ENCODE measurements around the gene DENND11. TPM values are rescaled to one million over a fixed set of nuclear protein-coding genes. Genes with fewer than 3 reads are reported as not detected.

DENND11 gene
- polyA plus RNA-seq, 1 of the 3 experiments (the other 2 are of a cell fraction) = 5.5 TPM

- Histone ChIP-seq H3K79me2 (ENCODE audit: insufficient read depth) (peaks cover 80% of the 10 kb centered on the region), H3K9ac (peak overlapping the region; percentile 9; the same call in 1 of the 2 replicates), H4K20me1 (ENCODE audit: insufficient read depth) (peaks cover 34% of the 10 kb centered on the region), H3K9me2 (no peaks in the 10 kb centered on the region), H3F3A (replicated peaks; ENCODE audit: insufficient read depth) (peaks cover 5% of the 10 kb centered on the region), H3K27me3 (ENCODE audit: insufficient read depth) (no peaks in the 10 kb centered on the region), H3K36me3 (replicated peaks in 1 of 2; ENCODE audit: control insufficient read depth in 1 of 2, insufficient read depth in 2 of 2, low read length in 1 of 2) (no peaks in the 10 kb centered on the region), H3K4me3 (ENCODE audit: low read depth in 2 of 2, low read length in 1 of 2) (0 out of 4 replicates have a peak overlapping the region, but pooled peaks of 1 of the 2 experiments have one; percentile 18), H3K9me3 (no peaks in the 10 kb centered on the region), H3K4me1 (ENCODE audit: control insufficient read depth in 1 of 2, insufficient read depth in 2 of 2, low read depth in 1 of 2, low read length in 1 of 2) (peaks cover 16 to 18% of the 10 kb centered on the region in 2 experiments; a peak in 2 of 4 replicates), H3K27ac (ENCODE audit: low read depth in 2 of 2, low read length in 1 of 2) (peak overlapping the region in 1 of 2 experiments; percentile 33; a peak in 2 of 4 replicates), H2AFZ (ENCODE audit: low read depth) (no peak overlapping the region), H3K4me2 (peak overlapping the region; percentile 43)
- POLR2A ChIA-PET = no interaction called here
- CTCF ChIA-PET = interaction anchor here (1.9 kb wide), 1 partner anchor 41 kb away, joined by 10 read pairs; the partner anchor contains the start of gene SSBP1
- DNase-seq = no peak
- WGBS (ENCODE audit: low lambda C conversion rate) = 70% methylated on average over 10 of the region's 10 CpGs
- TF ChIP-seq NFIC (IDR thresholded peaks at IDR 0.05; ENCODE audit: borderline replicate concordance) = peak; percentile 45
- TF ChIP-seq FOXJ3 (CRISPR knock-in tag; IDR thresholded peaks at IDR 0.05) = no peak
- TF ChIP-seq CHD2 (IDR thresholded peaks at IDR 0.05; ENCODE audit: low read length, partially characterized antibody) = no peak
- no peak for TF ChIP-seq TEAD4 (IDR thresholded peaks at IDR 0.05; ENCODE audit: borderline replicate concordance, insufficient read depth)
- TF ChIP-seq RXRA (IDR thresholded peaks at IDR 0.05; ENCODE audit: borderline replicate concordance, low read depth) = no peak
- TF ChIP-seq USF2 (IDR thresholded peaks at IDR 0.05; ENCODE audit: borderline replicate concordance, low read depth, low read length) = no peak
- peak; percentile 56; the same call in 1 of the 2 replicates for TF ChIP-seq PBX3 (IDR thresholded peaks at IDR 0.05)
- TF ChIP-seq TAF1 (IDR thresholded peaks at IDR 0.05; ENCODE audit: borderline replicate concordance, low read depth, low read length) = no peak
- TF ChIP-seq TCF12 (IDR thresholded peaks at IDR 0.05) = peak; percentile 83
- peak; percentile 55 for TF ChIP-seq JUND (IDR thresholded peaks at IDR 0.05)
- no peak; the same call in 1 of the 2 replicates for TF ChIP-seq POLR2AphosphoS5 (IDR thresholded peaks at IDR 0.05; ENCODE audit: low read depth, low read length)
- TF ChIP-seq, protein P1, sequence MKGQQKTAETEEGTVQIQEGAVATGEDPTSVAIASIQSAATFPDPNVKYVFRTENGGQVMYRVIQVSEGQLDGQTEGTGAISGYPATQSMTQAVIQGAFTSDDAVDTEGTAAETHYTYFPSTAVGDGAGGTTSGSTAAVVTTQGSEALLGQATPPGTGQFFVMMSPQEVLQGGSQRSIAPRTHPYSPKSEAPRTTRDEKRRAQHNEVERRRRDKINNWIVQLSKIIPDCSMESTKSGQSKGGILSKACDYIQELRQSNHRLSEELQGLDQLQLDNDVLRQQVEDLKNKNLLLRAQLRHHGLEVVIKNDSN (IDR thresholded peaks at IDR 0.05; ENCODE audit: borderline replicate concordance, low read depth) = no peak
- no peak for TF ChIP-seq NRF1 (IDR thresholded peaks at IDR 0.05; ENCODE audit: low read depth, low read length)
- peak; percentile 47; the same call in 1 of the 2 replicates for TF ChIP-seq FOSL2 (IDR thresholded peaks at IDR 0.05; ENCODE audit: borderline replicate concordance, low read depth)
- no peak for TF ChIP-seq RFX5 (IDR thresholded peaks at IDR 0.05; ENCODE audit: low read length)
- no peak for TF ChIP-seq CTCF (IDR thresholded peaks at IDR 0.05)
- TF ChIP-seq GATA2 (CRISPR knock-in tag; IDR thresholded peaks at IDR 0.05) = no peak
- TF ChIP-seq MEF2A (IDR thresholded peaks at IDR 0.05; ENCODE audit: borderline replicate concordance, low read depth) = no peak
- peak in 1 of 2 experiments; percentile 47; a peak in 1 of 4 replicates for TF ChIP-seq EP300 (IDR thresholded peaks at IDR 0.05; ENCODE audit: borderline replicate concordance in 1 of 2, low read depth in 1 of 2, low read length in 1 of 2)
- TF ChIP-seq MXI1 (IDR thresholded peaks at IDR 0.05; ENCODE audit: low read depth, low read length) = no peak
- TF ChIP-seq REST (IDR thresholded peaks at IDR 0.05; ENCODE audit: low read depth, low read length) = no peak
- no peak for TF ChIP-seq ELF1 (IDR thresholded peaks at IDR 0.05)
- TF ChIP-seq, protein P2, sequence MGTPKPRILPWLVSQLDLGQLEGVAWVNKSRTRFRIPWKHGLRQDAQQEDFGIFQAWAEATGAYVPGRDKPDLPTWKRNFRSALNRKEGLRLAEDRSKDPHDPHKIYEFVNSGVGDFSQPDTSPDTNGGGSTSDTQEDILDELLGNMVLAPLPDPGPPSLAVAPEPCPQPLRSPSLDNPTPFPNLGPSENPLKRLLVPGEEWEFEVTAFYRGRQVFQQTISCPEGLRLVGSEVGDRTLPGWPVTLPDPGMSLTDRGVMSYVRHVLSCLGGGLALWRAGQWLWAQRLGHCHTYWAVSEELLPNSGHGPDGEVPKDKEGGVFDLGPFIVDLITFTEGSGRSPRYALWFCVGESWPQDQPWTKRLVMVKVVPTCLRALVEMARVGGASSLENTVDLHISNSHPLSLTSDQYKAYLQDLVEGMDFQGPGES (IDR thresholded peaks at IDR 0.05; ENCODE audit: low read depth, low read length) = no peak
- no peak for TF ChIP-seq FOXM1 (IDR thresholded peaks at IDR 0.05; ENCODE audit: low read depth)
- TF ChIP-seq RAD21 (IDR thresholded peaks at IDR 0.05; ENCODE audit: low read length) = no peak
These were observed 4.6 kb downstream of the DENND11 start for GRCh38 chr7:141697211-141697871.

All from SK-N-SH (cell line).